HG03558 (cell line): ENCODE results near the gene GSTM2.
"Not testable (repeated sequence)": the region's sequence is repeated elsewhere in the genome, so short reads cannot be mapped to it uniquely, and the experiment has no call there.

ENCODE experiments used
- ATAC-seq: cut with Tn5 transposase; IDR thresholded peaks from one replicate; pipeline ENCODE4 v1.9.1; 2021; ENCODE audit warnings: moderate number of reproducible peaks; ENCODE audit not compliant: unreplicated experiment; ENCODE audit errors: extremely low read depth

The GSTM2 gene

DNA sequence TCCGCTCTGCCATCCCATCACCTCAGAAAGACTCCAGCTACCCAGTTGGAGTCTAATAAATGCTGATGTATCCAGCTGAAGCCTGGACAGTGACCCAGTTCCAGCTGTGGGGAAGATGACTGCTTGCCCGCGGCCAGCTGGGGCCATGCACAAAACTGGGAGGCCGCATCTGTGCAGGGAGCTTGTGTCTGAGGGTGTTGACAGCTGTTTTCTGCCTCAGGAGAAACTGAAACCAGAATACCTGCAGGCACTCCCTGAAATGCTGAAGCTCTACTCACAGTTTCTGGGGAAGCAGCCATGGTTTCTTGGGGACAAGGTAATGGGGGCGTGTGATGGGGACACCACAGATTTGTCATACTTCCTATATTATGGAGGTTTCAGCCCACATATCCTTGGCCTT, 3.2 kb downstream of the GSTM2 start:
- ATAC-seq, result no peak

DNA sequence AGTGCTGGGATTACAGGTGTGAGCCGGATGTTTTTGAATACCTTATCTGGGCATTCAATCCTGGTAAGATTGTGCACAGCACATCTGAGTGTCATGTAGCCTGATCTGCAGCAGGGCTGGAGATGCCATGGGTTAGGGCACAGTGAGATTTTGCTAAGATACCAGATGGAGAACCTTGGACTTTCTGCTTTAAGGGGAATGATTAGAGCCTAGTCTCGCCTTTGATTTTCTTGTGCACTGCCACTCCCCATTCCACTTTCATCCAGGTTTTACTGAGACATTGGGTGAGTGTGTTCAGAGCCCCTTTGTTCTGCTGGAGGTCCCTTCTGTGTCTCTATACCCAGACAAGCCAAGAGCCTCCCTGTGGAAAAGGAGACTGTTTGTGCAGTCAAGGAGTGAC, 6.0 kb downstream of the GSTM2 start:
- ATAC-seq, result not testable (repeated sequence)

DNA sequence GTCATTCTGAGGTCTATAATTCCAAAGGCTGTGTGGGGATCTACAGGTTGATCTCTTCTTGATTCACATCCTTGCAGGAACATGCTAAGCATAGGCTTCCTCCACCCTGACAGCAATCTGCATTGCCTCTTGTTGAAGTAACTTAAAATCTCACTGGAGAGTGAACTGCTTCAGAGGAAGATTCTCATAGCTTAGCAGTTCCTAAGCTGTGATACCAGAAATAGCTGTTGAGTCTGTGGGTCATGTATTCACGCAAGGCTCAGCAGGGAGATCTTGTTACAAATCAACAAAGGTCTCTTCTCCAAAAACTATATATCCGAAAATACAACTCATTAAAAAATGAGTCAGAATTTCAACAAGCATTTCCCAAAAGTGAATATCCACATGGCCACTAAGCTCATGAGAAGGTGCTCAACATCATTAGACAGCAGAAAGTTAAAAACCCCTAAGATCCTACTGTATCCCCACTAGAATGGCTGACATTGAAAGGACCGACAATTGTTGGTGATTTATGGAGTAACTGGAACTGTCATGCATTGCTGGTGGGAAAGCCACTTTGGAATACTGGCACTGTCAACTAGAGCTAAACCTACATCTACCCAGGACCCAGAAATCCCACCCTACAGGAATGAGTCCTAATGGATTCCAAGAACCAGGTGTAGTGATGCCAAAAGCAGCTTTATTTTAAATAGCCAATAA, 9.0 kb downstream of the GSTM2 start:
- not testable (repeated sequence) for ATAC-seq

DNA sequence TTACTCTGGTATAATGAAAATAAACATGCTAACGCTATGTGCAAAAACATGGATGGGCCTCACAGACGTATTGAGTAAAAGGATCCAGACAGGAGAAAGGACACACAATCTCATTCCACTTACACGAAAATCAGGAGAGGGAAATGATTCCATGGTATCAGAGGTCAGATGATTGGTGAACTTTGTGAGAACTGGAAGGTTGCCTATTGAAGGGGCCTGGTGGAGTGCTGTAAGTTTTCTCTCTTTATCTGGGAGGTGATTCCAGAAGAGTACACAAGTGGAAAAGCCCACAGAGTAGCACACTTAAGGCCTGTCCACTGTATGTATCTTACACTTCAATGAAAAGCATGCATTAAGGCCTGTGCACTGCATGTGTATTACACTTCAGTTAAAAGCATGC, 9.6 kb downstream of the GSTM2 start:
- no peak for ATAC-seq

DNA sequence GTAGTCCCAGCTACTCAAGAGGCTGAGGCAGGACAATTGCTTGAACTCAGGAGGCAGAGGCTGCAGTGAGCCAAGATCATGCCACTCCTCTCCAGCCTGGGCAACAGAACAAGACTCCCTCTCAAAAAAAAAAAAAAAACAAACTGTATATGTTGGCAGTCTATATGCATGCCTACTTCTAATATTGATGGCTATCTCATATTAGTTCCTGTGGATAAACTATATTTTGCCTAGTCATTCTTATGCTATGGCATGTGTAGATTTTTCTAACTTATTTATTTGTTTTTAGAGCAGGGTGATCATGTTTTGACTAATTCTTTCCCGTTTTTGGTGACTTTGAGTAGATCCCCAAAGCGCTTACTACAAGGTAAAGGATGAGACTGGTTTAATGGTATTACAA, 10.8 kb downstream of the GSTM2 start:
- ATAC-seq, result not testable (repeated sequence)

DNA sequence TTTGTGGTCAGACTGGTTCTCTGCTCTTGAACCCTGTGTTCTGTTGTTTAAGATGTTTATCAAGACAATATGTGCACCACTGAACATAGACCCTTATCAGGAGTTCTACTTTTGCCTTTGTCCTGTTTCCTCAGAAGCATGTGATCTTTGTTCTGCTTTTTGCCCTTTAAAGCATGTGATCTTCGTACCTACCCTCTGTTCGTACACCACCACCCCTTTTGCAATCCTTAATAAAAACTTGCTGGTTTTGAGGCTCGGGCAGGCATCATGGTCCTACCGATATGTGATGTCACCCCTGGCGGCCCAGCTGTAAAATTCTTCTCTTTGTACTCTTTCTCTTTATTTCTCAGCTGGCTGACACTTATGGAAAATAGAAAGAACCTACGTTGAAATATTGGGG, 16.9 kb downstream of the GSTM2 start:
- ATAC-seq, result not testable (repeated sequence)

DNA sequence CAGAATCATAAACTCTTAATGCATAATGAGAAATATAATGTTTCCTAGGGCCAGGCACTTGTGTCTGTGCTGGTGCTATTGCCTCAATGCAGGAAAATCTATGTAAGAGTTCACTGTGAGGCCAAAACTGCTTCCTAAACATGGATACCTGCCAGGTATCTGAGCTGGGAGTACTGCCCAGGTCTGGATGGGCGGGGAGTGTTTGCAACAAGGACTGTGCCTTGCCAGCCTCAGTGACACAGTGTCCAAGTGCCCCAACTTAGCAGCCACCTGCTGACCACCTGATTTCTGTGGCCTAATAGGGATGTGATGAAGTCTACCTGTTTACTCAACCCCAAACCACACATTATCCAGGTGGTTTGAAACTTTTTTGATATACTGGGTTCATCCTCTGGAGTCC, 17.5 kb downstream of the GSTM2 start:
- ATAC-seq, result not testable (repeated sequence)

DNA sequence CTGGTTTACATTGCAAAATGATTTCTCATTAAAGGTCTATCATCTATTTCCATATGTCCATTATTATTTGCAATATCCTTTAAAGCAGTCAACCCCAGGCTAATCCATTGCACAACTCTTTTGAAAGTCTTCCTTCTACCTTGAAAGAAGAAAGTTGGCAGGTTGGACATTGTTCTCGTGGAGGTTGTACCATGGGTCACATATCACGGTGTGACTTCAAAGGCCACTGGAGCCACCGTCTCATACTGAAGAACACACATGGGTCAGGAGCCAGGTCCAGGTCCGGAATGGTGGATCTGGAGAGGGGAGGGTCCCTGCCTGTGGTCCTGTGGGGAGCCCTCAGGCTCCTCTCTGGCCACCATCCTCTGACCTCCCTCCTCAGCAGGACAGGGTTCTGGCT, 18.0 kb downstream of the GSTM2 start:
- not testable (repeated sequence) for ATAC-seq

DNA sequence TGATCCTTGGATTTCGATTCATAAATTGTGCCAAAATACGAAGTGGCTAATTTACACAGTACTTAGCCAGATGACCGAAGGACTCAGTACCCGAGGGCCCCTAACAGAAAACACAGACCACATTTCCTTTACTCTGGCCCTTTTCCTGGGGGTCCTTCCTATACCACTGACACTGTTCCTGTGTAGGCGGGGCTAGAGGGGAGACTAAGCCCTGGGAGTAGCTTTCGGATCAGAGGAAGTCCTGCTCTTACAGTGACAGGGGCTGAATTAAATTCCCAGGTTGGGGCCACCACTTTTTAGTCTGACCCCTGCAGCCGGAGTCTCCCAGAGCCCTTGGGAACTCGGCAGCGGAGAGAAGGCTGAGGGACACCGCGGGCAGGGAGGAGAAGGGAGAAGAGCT, 19.3 kb downstream of the GSTM2 start:
- ATAC-seq, result not testable (repeated sequence)

DNA sequence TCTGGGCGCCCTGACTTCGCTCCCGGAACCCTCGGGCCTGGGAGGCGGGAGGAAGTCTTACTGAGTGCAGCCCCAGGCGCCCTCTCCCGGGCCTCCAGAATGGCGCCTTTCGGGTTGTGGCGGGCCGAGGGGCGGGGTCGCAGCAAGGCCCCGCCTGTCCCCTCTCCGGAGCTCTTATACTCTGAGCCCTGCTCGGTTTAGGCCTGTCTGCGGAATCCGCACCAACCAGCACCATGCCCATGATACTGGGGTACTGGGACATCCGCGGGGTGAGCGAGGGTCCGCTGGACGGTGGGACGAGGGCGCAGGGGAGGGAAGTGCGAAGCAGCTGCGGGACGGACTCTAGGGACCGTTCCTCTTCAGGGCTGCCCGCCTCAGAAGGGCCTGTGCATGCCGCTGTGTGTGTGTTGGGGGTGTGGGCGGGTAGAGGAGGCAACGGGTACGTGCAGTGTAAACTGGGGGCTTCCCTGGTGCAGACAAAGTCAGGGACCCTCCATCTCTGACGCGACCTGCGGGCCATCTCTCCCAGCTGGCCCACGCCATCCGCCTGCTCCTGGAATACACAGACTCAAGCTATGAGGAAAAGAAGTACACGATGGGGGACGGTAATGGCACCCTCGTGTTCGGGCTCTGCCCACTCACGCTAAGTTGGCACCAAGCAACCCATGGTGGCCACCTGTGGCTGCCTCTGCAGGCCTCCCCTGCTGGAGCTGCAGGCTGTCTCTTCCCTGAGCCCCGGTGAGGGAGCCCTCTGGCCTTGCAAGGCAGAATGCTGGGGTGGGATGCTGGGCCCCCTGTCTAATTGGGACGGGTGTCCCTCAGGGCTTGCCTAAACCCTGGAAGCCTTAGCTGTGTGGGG, 20.0 kb downstream of the GSTM2 start, which contains the start of gene GSTM1:
Gene GSTM1 (plus strand): TSS at position 177 of the 859 bp plus-strand sequence. CDS start 57 bp downstream, at position 234.
- no peak for ATAC-seq

DNA sequence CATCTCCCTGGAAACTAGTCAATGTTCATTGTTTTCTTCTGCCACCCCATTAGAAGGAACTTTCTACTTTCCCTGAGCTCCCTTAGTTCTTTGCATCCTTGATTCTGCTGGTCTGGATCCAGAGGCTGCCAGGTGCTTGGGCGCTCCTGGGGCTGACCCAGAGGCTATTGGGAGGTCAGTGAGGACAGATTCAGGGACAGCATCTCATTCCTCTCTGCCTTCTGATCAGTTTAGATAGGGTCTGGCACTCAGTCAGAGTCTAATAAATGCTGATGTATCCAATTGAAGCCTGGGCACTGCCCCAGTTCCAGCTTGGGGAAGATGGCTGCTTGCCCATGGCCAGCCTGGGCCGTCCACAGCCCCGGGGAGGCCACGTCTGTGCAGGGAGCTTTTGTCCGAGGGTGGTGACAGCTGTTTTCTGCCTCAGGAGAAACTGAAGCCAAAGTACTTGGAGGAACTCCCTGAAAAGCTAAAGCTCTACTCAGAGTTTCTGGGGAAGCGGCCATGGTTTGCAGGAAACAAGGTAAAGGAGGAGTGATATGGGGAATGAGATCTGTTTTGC, 22.1 kb downstream of the GSTM2 start:
- no peak for ATAC-seq

DNA sequence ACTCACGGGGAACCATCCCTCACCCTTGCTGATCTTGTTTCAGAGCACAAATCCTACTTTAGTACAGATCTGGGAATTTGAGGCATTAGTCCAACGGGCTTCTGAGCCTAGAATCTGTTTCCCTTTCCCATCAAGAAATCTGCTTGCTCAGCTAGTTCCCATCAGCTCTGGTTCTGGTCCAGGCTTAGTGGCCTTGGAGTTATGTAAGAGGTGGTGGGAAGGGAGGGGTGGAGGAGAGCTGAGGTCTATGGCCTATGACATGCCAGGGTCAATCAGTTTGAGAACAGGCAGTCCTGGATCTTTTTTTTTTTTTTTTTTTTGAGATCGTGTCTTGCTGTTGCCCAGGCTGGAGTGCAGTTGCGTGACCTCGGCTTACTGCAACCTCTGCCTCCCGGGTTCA, 23.9 kb downstream of the GSTM2 start:
- no peak for ATAC-seq

DNA sequence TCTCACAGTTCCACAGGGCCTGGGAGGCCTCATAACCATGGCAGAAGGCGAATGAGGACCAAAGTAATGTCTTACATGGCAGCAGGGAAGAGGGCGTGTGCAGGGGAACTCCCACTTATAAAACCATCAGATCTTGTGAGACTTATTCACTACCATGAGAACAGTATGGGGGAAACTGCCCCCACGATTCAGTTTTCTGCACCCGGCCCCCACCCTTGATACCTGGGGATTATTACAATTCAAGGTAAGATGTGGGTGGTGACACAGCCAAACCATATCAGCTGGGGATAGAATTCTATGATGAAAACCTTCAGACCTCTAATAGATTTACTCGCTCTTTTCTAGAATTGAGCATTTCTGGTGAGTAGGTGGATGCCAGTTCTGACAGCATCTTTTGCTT, 26.5 kb downstream of the GSTM2 start:
- not testable (repeated sequence) for ATAC-seq

DNA sequence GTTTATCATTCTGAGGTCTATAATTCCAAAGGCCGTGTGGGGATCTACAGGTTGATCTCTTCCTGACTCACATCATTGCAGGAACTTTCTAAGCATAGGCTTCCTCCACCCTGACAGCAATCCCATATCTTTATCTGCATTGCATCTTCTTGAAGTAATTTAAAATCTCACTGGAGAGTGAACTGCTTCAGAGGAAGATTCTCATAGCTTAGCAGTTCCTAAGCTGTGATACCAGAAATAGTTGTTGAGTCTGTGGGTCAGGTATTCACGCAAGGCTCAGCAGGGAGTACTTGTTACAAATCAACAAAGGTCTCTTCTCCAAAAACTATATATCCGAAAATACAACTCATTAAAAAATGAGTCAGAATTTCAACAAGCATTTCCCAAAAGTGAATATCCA, 27.3 kb downstream of the GSTM2 start:
- ATAC-seq, result not testable (repeated sequence)

DNA sequence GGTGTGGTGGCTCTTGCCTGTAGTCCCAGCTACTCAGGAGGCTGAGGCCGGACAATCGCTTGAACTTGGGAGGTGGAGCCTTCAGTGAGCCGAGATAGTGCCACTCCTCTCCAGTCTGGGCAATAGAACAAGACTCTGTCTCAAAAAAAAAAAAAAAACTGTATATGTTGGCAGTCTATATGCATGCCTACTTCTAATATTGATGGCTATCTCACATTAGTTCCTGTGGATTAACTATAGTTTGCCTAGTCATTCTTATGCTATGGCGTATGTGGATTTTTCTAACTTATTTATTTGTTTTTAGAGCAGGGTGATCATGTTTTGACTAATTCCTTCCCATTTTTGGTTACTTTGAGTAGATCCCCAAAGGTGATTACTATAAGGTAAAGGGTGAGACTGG, 29.2 kb downstream of the GSTM2 start:
- ATAC-seq, result no peak

DNA sequence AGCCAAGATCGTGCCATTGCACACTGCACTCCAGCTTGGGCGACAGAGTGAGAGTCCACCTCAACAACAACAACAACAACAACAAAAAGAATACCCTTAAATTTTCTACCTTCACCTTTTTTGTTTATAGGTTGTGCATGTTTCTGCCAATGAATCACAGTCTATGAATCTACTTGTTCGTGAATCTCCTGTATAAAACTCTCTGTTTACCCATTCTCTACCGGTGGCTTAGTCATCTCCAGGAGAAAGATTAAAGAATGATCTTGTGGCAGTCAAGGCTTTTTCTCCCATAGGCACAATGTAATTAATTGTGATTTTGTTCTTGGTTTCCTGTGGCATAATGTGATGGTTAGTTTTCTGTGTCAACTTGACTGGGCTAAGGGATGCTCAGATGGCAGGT, 30.0 kb downstream of the GSTM2 start:
- ATAC-seq, result not testable (repeated sequence)

DNA sequence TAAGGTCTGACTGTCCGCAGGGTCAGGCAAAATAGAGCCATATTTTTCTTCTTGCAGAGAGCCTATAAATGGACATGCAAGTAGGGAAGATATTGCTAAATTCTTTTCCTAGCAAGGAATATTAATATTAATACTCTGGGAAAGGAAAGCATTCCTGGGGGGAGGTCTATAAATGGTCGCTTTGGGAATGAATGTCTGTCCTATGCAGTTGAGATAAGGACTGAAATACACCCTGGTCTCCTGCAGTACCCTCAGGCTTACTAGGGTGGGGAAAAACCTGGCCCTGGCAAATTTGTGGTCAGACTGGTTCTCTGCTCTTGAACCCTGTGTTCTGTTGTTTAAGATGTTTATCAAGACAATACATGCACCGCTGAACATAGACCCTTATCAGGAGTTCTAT, 35.1 kb downstream of the GSTM2 start:
- ATAC-seq, result not testable (repeated sequence)

DNA sequence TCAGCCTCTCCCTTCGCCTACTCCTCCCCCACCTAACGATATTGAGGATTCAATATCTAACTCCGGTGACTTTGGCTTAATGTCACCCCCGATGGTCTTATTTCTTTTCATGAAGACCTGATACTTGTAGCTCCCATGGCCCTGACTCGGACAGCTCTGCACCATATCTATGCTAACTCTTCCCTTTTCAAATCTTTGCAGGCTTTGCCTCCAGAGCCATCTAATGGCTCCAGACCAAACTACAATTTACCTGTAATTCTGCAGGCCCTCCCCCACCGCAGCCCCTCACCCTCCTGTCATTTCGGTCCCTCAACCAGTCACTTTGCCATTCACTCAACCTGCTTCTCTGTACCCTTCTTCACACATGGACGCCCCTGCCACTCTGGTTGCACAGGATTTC, 36.3 kb downstream of the GSTM2 start:
- ATAC-seq, result no peak

DNA sequence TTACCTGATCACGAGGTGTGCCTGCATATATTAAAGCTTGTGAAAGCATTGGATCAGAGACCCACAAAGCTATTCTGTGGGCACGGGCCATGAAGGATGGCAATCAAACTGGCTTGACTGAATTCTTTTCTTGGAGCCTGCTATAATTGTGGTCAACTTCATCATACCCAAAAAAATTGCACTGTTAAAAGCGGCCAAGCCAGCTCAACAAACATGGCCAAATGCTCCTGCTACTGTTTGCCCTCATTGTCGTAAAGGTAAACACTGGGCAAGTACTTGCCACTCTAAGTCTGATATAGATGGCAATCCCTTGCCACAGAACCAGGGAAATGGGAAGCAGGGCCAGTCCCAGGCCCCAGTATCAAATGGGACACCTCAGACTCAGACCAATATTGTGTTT, 37.6 kb downstream of the GSTM2 start:
- ATAC-seq, result no peak

DNA sequence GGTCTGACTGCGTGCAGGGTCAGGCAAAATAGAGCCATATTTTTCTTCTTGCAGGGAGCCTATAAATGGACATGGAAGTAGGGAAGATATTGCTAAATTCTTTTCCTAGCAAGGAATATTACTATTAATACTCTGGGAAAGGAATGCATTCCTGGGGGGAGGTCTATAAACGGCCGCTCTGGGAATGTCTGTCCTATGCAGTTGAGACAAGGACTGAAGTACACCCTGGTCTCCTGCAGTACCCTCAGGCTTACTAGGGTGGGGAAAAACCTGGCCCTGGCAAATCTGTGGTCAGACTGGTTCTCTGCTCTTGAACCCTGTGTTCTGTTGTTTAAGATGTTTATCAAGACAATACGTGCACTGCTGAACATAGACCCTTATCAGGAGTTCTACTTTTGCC, 41.1 kb downstream of the GSTM2 start:
- not testable (repeated sequence) for ATAC-seq

DNA sequence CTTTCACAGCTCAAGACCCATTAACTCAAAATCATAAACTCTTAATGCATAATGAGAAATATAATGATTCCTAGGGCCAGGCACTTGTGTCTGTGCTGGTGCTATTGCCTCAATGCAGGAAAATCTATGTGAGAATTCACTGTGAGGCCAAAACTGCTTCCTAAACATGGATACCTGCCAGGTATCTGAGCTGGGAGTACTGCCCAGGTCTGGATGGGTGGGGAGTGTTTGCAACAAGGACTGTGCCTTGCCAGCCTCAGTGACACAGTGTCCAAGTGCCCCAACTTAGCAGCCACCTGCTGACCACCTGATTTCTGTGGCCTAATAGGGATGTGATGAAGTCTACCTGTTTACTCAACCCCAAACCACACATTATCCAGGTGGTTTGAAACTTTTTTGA, 42.0 kb downstream of the GSTM2 start:
- ATAC-seq, result not testable (repeated sequence)
